ENCODE data around the gene MEI1. TPM values are rescaled to one million over a fixed set of nuclear protein-coding genes. Genes with fewer than 3 reads are reported as not detected.
"Not testable (repeated sequence)": the region's sequence is repeated elsewhere in the genome, so short reads cannot be mapped to it uniquely, and the experiment has no call there.

MEI1 gene
- total RNA-seq, 1 donor from 2014 or later: 6.8 TPM

- DNase-seq (ENCODE audit: low spot score): no peak
Observed at GRCh38 chr22:41683052-41683451, 16.3 kb upstream of the MEI1 start.

GRCh38 chr22:41683616-41684015 is 15.7 kb upstream of the MEI1 start:
- no peak for DNase-seq (ENCODE audit: low spot score)

- no peak for DNase-seq (ENCODE audit: low spot score)
Observed at GRCh38 chr22:41684194-41684593, 15.1 kb upstream of the MEI1 start.

GRCh38 chr22:41686890-41687289 is 12.4 kb upstream of the MEI1 start:
- not testable (repeated sequence) for DNase-seq (ENCODE audit: low spot score)

GRCh38 chr22:41687901-41688364 is 11.4 kb upstream of the MEI1 start:
- DNase-seq (ENCODE audit: low spot score): no peak

- DNase-seq (ENCODE audit: low spot score): peak; percentile 93
Observed at GRCh38 chr22:41688365-41689211, 10.7 kb upstream of the MEI1 start, which contains the start of gene SNU13. Gene SNU13 (minus strand): TSS chr22:41688867. CDS start chr22:41688796, 71 bp downstream.

- DNase-seq (ENCODE audit: low spot score): no peak
Observed at GRCh38 chr22:41690476-41690875, 8.8 kb upstream of the MEI1 start.

- DNase-seq (ENCODE audit: low spot score): no peak
Observed at GRCh38 chr22:41695211-41695610, 4.1 kb upstream of the MEI1 start.

- no peak for DNase-seq (ENCODE audit: low spot score)
Observed at GRCh38 chr22:41696703-41697102, 2.6 kb upstream of the MEI1 start.

- peak; percentile 93 for DNase-seq (ENCODE audit: low spot score)
Observed at GRCh38 chr22:41697126-41697775, 2.1 kb upstream of the MEI1 start.

- DNase-seq (ENCODE audit: low spot score): no peak
Observed at GRCh38 chr22:41700108-41700364, 733 bp downstream of the MEI1 start.

GRCh38 chr22:41702763-41703162 is 3.5 kb downstream of the MEI1 start:
- DNase-seq (ENCODE audit: low spot score): no peak

- DNase-seq (ENCODE audit: low spot score): no peak
Observed at GRCh38 chr22:41709341-41709740, 10.0 kb downstream of the MEI1 start.

GRCh38 chr22:41713004-41713403 is 13.7 kb downstream of the MEI1 start:
- no peak for DNase-seq (ENCODE audit: low spot score)

GRCh38 chr22:41722496-41722895 is 23.2 kb downstream of the MEI1 start:
- DNase-seq (ENCODE audit: low spot score): no peak

- no peak for DNase-seq (ENCODE audit: low spot score)
Observed at GRCh38 chr22:41725510-41726110, 26.3 kb downstream of the MEI1 start.

- no peak for DNase-seq (ENCODE audit: low spot score)
Observed at GRCh38 chr22:41731609-41732008, 32.3 kb downstream of the MEI1 start.

- DNase-seq (ENCODE audit: low spot score): no peak
Observed at GRCh38 chr22:41732096-41732772, 32.9 kb downstream of the MEI1 start.

GRCh38 chr22:41733241-41733640 is 33.9 kb downstream of the MEI1 start:
- DNase-seq (ENCODE audit: low spot score): not testable (repeated sequence)

- no peak for DNase-seq (ENCODE audit: low spot score)
Observed at GRCh38 chr22:41739576-41739975, 40.3 kb downstream of the MEI1 start.

GRCh38 chr22:41742918-41743317 is 43.6 kb downstream of the MEI1 start:
- DNase-seq (ENCODE audit: low spot score): no peak

- no peak for DNase-seq (ENCODE audit: low spot score)
Observed at GRCh38 chr22:41745968-41746367, 46.7 kb downstream of the MEI1 start.
